DMS53 treated with DMSO at 0.1 percent for 48 hours (cell line): ENCODE measurements around the gene FOXP1.
A peak's percentile ranks its signal among the peaks of the same experiment; 100 is the strongest.
"Not testable (repeated sequence)": the region's sequence is repeated elsewhere in the genome, so short reads cannot be mapped to it uniquely, and the experiment has no call there.

Source experiments
- DNase-seq: peaks from one replicate; lab custom pipeline; 2025; ENCODE audit not compliant: unreplicated experiment; lab: John Stamatoyannopoulos, UW

Gene FOXP1

GRCh38 chr3:71348001-71348632, 235.4 kb downstream of the FOXP1 start:
- DNase-seq: no peak

GRCh38 chr3:71346061-71346460, 237.5 kb downstream of the FOXP1 start:
- DNase-seq: no peak

GRCh38 chr3:71345429-71346040, 238.0 kb downstream of the FOXP1 start:
- DNase-seq: no peak

- no peak for DNase-seq
Observed at GRCh38 chr3:71341721-71342120, 241.8 kb downstream of the FOXP1 start.

GRCh38 chr3:71339049-71339448, 244.5 kb downstream of the FOXP1 start:
- DNase-seq: no peak

- DNase-seq: no peak
Observed at GRCh38 chr3:71332813-71333212, 250.7 kb downstream of the FOXP1 start.

GRCh38 chr3:71330909-71331308, 252.6 kb downstream of the FOXP1 start:
- no peak for DNase-seq

GRCh38 chr3:71330505-71330904, 253.0 kb downstream of the FOXP1 start:
- no peak for DNase-seq

GRCh38 chr3:71329817-71330216, 253.7 kb downstream of the FOXP1 start:
- DNase-seq: no peak

- no peak for DNase-seq
Observed at GRCh38 chr3:71328926-71329325, 254.6 kb downstream of the FOXP1 start.

- no peak for DNase-seq
Observed at GRCh38 chr3:71327936-71328335, 255.6 kb downstream of the FOXP1 start.

- DNase-seq: no peak
Observed at GRCh38 chr3:71325715-71326114, 257.8 kb downstream of the FOXP1 start.

- not testable (repeated sequence) for DNase-seq
Observed at GRCh38 chr3:71324224-71324623, 259.3 kb downstream of the FOXP1 start.

- DNase-seq: no peak
Observed at GRCh38 chr3:71323558-71323957, 260.0 kb downstream of the FOXP1 start.

- DNase-seq: no peak
Observed at GRCh38 chr3:71322154-71322553, 261.4 kb downstream of the FOXP1 start.

GRCh38 chr3:71319771-71320170, 263.8 kb downstream of the FOXP1 start:
- DNase-seq: no peak

- DNase-seq: no peak
Observed at GRCh38 chr3:71318458-71318827, 265.1 kb downstream of the FOXP1 start.

GRCh38 chr3:71317749-71318457, 265.6 kb downstream of the FOXP1 start:
- peak; percentile 1 for DNase-seq

- DNase-seq: no peak
Observed at GRCh38 chr3:71317140-71317539, 266.4 kb downstream of the FOXP1 start.

- no peak for DNase-seq
Observed at GRCh38 chr3:71316066-71316777, 267.3 kb downstream of the FOXP1 start.

GRCh38 chr3:71315431-71315830, 268.1 kb downstream of the FOXP1 start:
- DNase-seq: no peak

GRCh38 chr3:71313844-71314243, 269.7 kb downstream of the FOXP1 start:
- no peak for DNase-seq
